CD1c-positive myeloid dendritic cell (primary cell): ENCODE measurements around the gene BLOC1S6.

Experiments used
- DNase-seq: peaks from one replicate; pipeline ENCODE4 v3.0.0-alpha.2; 2016; ENCODE audit errors: extremely low spot score

Gene BLOC1S6

DNA sequence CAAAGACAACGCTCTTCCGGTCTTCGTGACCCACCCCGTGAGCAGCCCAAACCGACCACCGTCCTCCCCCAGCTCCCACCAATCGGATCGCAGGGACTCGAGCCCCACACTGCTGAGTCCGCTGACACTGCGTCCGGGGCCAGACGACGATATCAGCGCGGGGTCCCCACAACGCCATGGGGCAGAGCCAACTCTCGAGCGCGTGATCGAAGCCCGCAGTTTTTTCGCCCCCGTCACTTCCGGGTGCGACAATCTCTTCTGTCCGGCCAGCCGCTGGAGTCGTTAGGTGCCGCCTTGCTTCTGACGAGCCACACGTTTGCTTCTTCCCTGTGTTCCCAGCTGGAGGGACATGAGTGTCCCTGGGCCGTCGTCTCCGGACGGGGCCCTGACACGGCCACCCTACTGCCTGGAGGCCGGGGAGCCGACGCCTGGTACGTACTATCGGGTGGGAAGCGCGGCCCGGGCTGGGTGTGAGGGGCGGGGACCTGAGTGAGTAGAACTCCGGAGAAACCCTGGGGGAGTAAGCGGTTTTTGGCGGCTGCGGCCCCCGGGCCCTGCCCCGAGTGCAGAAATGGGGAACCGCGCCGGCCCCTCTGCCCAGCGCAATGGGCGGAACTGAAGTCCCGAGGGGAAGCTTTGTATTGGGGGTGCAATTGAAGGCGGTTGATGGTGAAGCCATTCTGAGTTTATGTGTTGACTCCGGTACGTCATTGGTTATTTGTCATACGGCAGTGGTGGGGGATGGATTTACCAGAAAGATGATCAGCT lies at the start of gene BLOC1S6:
TSS of gene BLOC1S6 (plus strand) at position 285 of the 768 bp plus-strand sequence. CDS start at position 350, 65 bp downstream.
- DNase-seq: peak; percentile 97

DNA sequence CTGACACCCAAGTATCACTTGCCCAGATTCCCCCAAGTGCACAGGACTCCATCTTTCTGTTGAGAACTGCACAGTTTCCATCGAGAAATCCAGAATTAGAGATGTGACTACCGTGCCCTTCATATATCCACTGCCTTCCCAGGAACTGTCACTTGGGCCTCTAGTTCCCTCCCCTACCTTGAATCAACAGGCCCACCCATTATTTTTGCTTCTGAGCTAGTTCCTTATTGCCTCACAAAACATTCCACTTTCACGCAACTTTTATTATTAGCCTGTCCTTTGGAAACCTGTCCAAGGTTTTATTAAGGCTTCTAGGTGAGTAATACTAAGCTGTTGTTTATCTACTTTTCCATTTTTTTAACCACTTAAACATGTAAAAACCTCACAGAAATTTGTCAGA lies 47.5 kb upstream of the BLOC1S6 start:
- DNase-seq: no peak

- no peak for DNase-seq
These were observed 46.6 kb upstream of the BLOC1S6 start for GRCh38 chr15:45540531-45540930.

- DNase-seq: no peak
These were observed 44.1 kb upstream of the BLOC1S6 start for GRCh38 chr15:45543051-45543450.

DNA sequence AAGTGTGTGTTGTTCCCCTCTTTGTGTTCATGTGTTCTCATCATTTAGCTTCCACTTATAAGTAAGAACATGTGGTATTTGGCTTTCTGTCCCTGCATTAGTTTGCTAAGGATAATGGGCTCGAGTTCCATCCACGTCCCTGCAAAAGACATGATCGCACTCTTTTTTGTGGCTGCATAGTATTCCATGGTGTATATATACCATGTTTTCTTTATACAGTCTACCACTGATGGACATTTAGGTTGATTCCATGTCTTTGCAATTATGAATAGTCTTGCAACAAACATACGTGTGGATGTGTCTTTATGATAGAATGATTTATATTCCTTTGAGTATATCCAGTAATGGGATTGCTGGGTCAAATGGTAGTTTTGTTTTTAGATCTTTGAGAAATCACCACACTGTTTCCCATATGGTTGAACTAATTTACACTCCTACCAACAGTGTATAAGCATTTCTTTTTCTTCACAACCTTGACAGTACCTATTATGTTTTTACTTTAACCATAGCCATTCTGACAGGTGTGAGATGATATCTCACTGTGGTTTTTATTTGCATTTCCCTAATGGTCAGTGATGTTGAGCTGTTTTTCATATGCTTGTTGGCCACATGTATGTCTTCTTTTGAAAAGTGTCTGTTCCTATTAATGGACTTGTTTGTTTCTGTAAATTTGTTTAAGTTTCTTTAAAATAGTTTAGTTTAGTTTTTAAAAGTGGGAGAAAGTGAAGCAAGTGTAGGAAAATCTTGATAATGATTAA lies 42.7 kb upstream of the BLOC1S6 start:
- no peak for DNase-seq

GRCh38 chr15:45546789-45547188 lies 40.4 kb upstream of the BLOC1S6 start:
- no peak for DNase-seq

GRCh38 chr15:45548753-45549520 lies 38.2 kb upstream of the BLOC1S6 start:
- DNase-seq: no peak

DNA sequence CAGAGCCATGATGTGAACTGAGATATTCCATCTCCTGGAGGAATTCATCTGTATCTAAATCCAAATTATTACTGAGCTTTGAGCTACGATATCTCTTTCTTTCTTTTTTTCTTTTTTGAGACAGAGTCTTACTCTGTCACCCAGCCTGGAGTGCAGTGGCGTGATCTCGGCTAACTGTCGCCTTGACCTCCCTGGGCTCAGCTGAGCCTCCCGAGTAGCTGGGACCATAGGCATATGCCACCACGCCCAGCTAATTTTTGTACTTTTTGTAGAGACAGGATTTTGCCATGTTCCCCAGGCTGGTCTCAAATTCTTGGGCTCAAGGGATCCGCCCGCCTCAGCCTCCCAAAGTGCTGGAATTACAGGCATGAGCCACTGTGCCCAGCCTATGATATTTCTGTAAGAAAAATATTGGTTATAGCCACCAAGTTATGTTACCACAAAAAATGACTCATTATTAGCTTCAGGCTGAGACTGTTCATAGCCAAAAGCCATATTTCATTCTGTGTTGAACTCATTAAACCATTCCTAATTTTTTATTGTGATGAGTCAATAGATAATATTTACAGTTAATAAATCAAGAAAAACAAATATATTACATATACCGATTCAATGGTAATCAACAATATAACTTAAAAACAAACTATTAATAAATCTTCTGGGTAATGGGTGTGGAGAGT lies 37.5 kb upstream of the BLOC1S6 start:
- no peak for DNase-seq

- DNase-seq: no peak
These were observed 36.7 kb upstream of the BLOC1S6 start for GRCh38 chr15:45550436-45550835.

DNA sequence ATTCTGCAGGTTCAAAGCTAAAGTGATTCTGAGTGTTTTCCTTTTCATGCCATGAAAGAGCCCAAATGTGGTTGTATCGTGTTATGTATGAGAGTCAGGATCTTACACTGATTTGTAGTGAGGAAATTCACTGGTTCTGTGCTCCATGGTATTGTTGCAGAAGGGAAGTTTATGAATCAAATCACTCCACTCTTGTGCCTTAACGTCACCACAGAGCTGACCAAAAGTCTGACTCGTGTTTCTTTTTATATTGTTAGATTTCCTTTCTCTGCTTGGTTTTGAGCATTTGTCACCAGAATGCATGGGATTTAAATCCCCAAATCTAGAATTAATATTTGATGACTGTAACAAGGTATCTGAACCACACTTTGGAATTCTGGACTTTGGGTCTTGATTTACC lies 35.5 kb upstream of the BLOC1S6 start:
- DNase-seq: no peak

- DNase-seq: peak; percentile 81
These were observed 31.1 kb upstream of the BLOC1S6 start for GRCh38 chr15:45555934-45556608.

DNA sequence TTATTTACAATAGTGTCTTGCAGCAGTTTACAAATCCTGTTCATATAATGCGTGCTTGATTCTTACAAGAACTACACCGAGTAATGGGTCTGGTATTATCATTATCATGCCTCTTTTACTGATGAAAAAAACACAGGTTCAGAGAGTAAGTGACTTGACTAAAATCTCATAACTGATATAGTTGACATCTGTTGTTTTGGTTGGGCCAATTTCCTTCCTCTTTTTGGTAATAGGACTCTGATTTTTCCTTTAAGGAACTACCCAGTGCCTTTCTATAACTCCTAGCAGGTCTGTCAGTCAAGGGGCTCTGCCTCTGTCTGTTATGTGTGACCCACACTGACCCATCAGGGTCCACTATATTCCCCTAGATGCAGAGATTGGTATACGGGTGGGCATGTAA lies 14.6 kb upstream of the BLOC1S6 start:
- peak; percentile 67 for DNase-seq

- DNase-seq: no peak
These were observed 13.1 kb upstream of the BLOC1S6 start for GRCh38 chr15:45573961-45574629.

- no peak for DNase-seq
These were observed 5.3 kb upstream of the BLOC1S6 start for GRCh38 chr15:45581919-45582318.

DNA sequence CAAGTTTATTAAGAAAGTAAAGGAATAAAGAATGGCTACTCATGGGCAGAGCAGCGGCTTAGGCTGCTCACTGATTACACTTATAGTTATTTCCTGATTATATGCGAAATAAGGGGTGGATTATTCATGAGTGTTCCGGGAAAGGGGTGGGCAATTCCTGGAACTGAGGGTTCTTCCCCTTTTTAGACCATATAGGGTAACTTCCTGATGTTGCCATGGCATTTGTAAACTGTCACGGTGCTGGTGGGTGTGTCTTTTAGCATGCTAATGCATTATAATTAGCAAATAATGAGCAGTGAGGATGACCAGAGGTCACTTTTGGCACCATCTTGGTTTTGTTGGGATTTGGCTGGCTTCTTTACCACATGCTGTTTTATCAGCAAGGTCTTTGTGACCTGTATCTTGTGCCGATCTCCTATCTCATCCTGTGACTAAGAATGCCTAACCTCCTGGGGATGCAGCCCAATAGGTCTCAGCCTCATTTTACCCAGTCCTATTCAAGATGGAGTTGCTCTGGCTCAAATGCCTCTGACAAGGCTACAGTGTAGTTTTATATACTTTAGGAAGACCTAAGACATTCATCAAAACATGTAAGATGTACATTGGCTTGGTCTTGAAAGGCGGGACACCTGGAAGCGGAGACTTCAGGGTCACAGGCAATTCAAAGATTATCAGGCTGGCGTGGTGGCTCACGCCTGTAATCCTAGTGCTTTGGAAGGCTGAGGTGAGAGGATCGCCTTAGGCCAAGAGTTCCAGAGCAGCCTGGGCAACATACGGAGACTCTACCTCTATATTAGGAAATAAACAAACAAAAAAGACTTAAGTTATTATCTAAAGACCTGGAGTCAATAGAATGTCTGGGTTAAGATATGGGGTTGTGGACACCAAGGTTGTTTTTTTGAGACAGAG lies 3.2 kb upstream of the BLOC1S6 start:
- DNase-seq: peak; percentile 92

GRCh38 chr15:45585069-45585791 lies 1.9 kb upstream of the BLOC1S6 start:
- DNase-seq: no peak

GRCh38 chr15:45586125-45586524 lies 1.1 kb upstream of the BLOC1S6 start:
- DNase-seq: no peak

GRCh38 chr15:45586601-45587094 lies 531 bp upstream of the BLOC1S6 start:
- no peak for DNase-seq

DNA sequence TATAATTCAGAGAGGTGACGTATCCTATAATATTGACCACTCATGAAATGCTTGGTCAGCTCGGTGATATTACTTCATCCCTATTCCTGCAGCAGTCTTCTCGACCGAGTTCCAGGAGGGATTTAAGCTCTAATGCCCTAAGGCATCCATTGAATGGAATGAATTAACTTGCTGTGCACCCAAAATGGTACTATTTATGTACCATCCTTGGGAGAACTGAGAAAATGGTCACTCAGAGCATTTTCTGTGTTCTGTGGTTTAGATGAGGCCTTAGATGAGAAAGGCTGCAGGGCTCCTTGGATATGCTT lies 638 bp downstream of the BLOC1S6 start:
- DNase-seq: no peak
